Panc1 (cell line): ENCODE data around the gene MS4A6E. TPM values are rescaled to one million over a fixed set of nuclear protein-coding genes. Genes with fewer than 3 reads are reported as not detected.

Experiments used
- ATAC-seq: fragments of 200-7000 bp; cut with Tn5 transposase; 2 replicates; pipeline ENCODE4 v1.9.1; 2020; ENCODE audit warnings: mild to moderate bottlenecking, moderate library complexity
- BruUV-seq: library from RNA; stranded (reverse); fragments of 400-500 nt; replicated peaks from 2 replicates; lab custom pipeline; 2021; lab: Mats Ljungman, UMichigan
- CTCF ChIA-PET: fragments of 300-600 bp; sonication (Branson Sonifier 250); formaldehyde crosslinking; loops from one replicate; lab custom pipeline; 2022; ENCODE audit warnings: antibody characterized with exemption; lab: Charles Lee
- POLR2A ChIA-PET: fragments of 300-600 bp; sonication (Branson Sonifier 250); formaldehyde crosslinking; loops from one replicate; lab custom pipeline; 2022; ENCODE audit warnings: antibody characterized with exemption; lab: Charles Lee
- DNase-seq: peaks from one replicate; pipeline ENCODE4 v3.0.0-alpha.2; 2010; ENCODE audit warnings: low read depth, low spot score
- H3K27ac ChIP-seq: 2 replicates; pipeline ENCODE4 v1.5.1; 2011; ENCODE audit warnings: mild to moderate bottlenecking, low read length, inconsistent platforms
- H3K27me3 ChIP-seq: fragments of 200-500 bp; sonication (Bioruptor generic); 2 replicates; pipeline ENCODE4 v1.6.0; 2014; ENCODE audit warnings: low read length, inconsistent platforms; ENCODE audit not compliant: control insufficient read depth, insufficient read depth
- H3K36me3 ChIP-seq: fragments of 200-500 bp; sonication (Bioruptor generic); 2 replicates; pipeline ENCODE4 v1.5.1; 2014; ENCODE audit warnings: inconsistent platforms, mild to moderate bottlenecking, low read length, moderate library complexity; ENCODE audit not compliant: control insufficient read depth, insufficient read depth
- H3K4me1 ChIP-seq: 2 replicates; pipeline ENCODE4 v1.5.1; 2011; ENCODE audit warnings: inconsistent platforms, mild to moderate bottlenecking, low read length, moderate library complexity; ENCODE audit not compliant: control insufficient read depth, insufficient read depth
- H3K4me3 ChIP-seq, 2 experiments: 2 replicates each; pipeline ENCODE4 v1.5.1; 2011 to 2012; ENCODE audit warnings: low read depth in 2 of 2, low read length in 2 of 2, mild to moderate bottlenecking in 2 of 2, inconsistent platforms in 1 of 2, moderate library complexity in 1 of 2
- H3K9me3 ChIP-seq: fragments of 200-500 bp; sonication (Bioruptor generic); 2 replicates; pipeline ENCODE4 v1.5.1; 2014; ENCODE audit warnings: low read depth, mild to moderate bottlenecking, inconsistent platforms, low read length, moderate library complexity; ENCODE audit not compliant: control insufficient read depth, insufficient read depth
- POLR2AphosphoS5 ChIP-seq: IDR thresholded peaks from 2 replicates; pipeline ENCODE4 v1.6.1; 2012; ENCODE audit warnings: mild to moderate bottlenecking, low read depth, low read length, moderate library complexity
- SIN3A ChIP-seq: IDR thresholded peaks from 2 replicates; pipeline ENCODE4 v1.6.1; 2012; ENCODE audit warnings: low read depth, mild to moderate bottlenecking, low read length, moderate library complexity, borderline replicate concordance; ENCODE audit not compliant: insufficient read depth
- TCF7L2 ChIP-seq: IDR thresholded peaks from 2 replicates; pipeline ENCODE4 v1.6.1; 2011; ENCODE audit warnings: mild to moderate bottlenecking, low read depth, low read length, inconsistent platforms
- in situ Hi-C: cut with HindIII; loops from 2 replicates; pipeline ENCODE4 v1.10.0; 2016; ENCODE audit warnings: low sequenced_read_pairs, low pct_unique_long_range_greater_than_20kb
- intact Hi-C: fragments of 100-400 bp; cut with micrococcal nuclease; formaldehyde crosslinking; loops from one replicate; pipeline ENCODE4 v1.10.0; 2022; ENCODE audit not compliant: unreplicated experiment
- total RNA-seq: library from RNA; stranded (reverse); gene quantifications from one replicate; pipeline ENCODE4 v1.2.1, GENCODE V29; 2021; ENCODE audit not compliant: unreplicated experiment
- TF ChIP-seq, protein P1 (sequence below), 2 experiments: IDR thresholded peaks; 2 replicates each; pipeline ENCODE4 v1.6.1; 2011 to 2012; ENCODE audit warnings: low read depth in 2 of 2, control low read depth in 1 of 2, low read length in 1 of 2, mild to moderate bottlenecking in 1 of 2, moderate library complexity in 1 of 2; ENCODE audit not compliant: insufficient read depth in 1 of 2
- TF ChIP-seq, protein P2 (sequence below): fragments of 450-650 bp; IDR thresholded peaks from 2 replicates; pipeline ENCODE4 v1.5.1; 2017; ENCODE audit warnings: mild to moderate bottlenecking

Gene MS4A6E
- total RNA-seq, 1 experiment from 2014 or later = not detected

DNA sequence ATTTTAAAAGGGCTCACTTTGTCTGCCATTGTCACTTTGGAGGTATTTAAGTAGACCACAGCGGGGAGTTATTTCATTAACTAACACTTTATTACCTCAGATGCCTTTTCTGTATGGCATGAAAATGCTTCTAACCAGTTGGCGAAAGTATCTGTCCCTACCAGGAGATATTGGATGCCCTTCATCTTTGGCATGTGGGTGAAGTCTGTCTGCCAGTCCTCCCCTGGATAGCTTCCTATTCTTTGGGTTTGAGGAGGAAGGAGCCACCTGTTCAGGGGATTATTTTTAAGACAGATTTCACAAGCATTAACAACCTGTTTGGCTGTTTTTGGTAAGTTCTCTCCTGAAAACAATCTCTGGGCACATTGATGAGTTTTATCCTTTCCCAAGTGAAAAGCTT is 17.1 kb downstream of the MS4A6E start:
- in situ Hi-C loops (no loop called here), intact Hi-C loops (loop anchor here (5.0 kb wide), 1 partner anchor 77 kb away; no protein-coding TSS in a partner anchor)
- no peaks in the 10 kb centered on the region for H3K9me3 ChIP-seq
- DNase-seq (no peak), ATAC-seq (no peak)
- H3K27ac ChIP-seq = no peak overlapping the region
- no peaks in the 10 kb centered on the region for H3K4me1 ChIP-seq
- H3K36me3 ChIP-seq = no peaks in the 10 kb centered on the region
- no peak overlapping the region for H3K4me3 ChIP-seq
- TF ChIP-seq SIN3A (no peak), TCF7L2 (no peak), POLR2AphosphoS5 (no peak)
- TF ChIP-seq, protein P1, sequence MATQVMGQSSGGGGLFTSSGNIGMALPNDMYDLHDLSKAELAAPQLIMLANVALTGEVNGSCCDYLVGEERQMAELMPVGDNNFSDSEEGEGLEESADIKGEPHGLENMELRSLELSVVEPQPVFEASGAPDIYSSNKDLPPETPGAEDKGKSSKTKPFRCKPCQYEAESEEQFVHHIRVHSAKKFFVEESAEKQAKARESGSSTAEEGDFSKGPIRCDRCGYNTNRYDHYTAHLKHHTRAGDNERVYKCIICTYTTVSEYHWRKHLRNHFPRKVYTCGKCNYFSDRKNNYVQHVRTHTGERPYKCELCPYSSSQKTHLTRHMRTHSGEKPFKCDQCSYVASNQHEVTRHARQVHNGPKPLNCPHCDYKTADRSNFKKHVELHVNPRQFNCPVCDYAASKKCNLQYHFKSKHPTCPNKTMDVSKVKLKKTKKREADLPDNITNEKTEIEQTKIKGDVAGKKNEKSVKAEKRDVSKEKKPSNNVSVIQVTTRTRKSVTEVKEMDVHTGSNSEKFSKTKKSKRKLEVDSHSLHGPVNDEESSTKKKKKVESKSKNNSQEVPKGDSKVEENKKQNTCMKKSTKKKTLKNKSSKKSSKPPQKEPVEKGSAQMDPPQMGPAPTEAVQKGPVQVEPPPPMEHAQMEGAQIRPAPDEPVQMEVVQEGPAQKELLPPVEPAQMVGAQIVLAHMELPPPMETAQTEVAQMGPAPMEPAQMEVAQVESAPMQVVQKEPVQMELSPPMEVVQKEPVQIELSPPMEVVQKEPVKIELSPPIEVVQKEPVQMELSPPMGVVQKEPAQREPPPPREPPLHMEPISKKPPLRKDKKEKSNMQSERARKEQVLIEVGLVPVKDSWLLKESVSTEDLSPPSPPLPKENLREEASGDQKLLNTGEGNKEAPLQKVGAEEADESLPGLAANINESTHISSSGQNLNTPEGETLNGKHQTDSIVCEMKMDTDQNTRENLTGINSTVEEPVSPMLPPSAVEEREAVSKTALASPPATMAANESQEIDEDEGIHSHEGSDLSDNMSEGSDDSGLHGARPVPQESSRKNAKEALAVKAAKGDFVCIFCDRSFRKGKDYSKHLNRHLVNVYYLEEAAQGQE (IDR thresholded peaks at IDR 0.05; ENCODE audit: insufficient read depth in 1 of 2, low read depth in 2 of 2, low read length in 1 of 2) = no peak
- TF ChIP-seq, protein P2, sequence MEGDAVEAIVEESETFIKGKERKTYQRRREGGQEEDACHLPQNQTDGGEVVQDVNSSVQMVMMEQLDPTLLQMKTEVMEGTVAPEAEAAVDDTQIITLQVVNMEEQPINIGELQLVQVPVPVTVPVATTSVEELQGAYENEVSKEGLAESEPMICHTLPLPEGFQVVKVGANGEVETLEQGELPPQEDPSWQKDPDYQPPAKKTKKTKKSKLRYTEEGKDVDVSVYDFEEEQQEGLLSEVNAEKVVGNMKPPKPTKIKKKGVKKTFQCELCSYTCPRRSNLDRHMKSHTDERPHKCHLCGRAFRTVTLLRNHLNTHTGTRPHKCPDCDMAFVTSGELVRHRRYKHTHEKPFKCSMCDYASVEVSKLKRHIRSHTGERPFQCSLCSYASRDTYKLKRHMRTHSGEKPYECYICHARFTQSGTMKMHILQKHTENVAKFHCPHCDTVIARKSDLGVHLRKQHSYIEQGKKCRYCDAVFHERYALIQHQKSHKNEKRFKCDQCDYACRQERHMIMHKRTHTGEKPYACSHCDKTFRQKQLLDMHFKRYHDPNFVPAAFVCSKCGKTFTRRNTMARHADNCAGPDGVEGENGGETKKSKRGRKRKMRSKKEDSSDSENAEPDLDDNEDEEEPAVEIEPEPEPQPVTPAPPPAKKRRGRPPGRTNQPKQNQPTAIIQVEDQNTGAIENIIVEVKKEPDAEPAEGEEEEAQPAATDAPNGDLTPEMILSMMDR = no peak
- BruUV-seq = no TSS peak
- ChIA-PET POLR2A (no interaction called here), CTCF (no interaction called here)
- H3K27me3 ChIP-seq = peaks cover 2% of the 10 kb centered on the region; the same call in 1 of the 2 replicates

DNA sequence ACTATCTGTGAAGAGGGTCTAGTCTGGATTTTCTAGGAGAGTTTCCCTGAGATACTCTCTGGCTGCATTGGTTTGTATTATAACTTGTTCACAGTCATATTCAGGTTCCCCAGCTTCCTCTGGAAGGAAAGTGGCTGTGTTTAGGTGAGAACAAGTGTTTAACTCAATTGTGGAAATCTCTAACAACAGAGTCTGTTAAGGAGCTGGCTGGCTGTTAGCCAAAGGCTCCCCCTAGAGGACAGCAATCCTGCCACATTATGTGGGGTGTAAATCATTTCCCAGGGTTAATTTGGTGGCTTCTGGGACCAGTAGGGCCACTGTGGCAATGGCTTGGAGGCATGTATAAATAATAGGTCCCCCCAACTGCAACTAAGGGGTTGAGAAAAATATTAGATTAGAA is 18.4 kb downstream of the MS4A6E start:
- ChIA-PET CTCF (no interaction called here), POLR2A (no interaction called here)
- H3K4me3 ChIP-seq = no peak overlapping the region
- DNase-seq = no peak
- no peaks in the 10 kb centered on the region for H3K9me3 ChIP-seq
- TF ChIP-seq SIN3A = no peak
- no peak for TF ChIP-seq POLR2AphosphoS5
- TF ChIP-seq, protein P2 = peak; percentile 71
- TF ChIP-seq TCF7L2 = no peak
- TF ChIP-seq, protein P1 (IDR thresholded peaks at IDR 0.05; ENCODE audit: insufficient read depth in 1 of 2, low read depth in 2 of 2, low read length in 1 of 2) = no peak
- no peaks in the 10 kb centered on the region for H3K4me1 ChIP-seq
- H3K27me3 ChIP-seq = peaks cover 2% of the 10 kb centered on the region; the same call in 1 of the 2 replicates
- BruUV-seq = no TSS peak
- ATAC-seq = no peak
- no peaks in the 10 kb centered on the region for H3K36me3 ChIP-seq
- no peak overlapping the region for H3K27ac ChIP-seq
- in situ Hi-C loops = no loop called here
- intact Hi-C loops = loop anchor here (5.0 kb wide), 1 partner anchor 272 kb away; no protein-coding TSS in a partner anchor
